PC-9 (cell line): ENCODE measurements around the gene VWA3A.

Experiments used
- EZH2 ChIP-seq: fragments of 200-600 bp; sonication (generic); IDR thresholded peaks from 2 replicates; pipeline ENCODE4 v1.8.0; 2017; ENCODE audit warnings: antibody characterized with exemption, low read depth
- TF ChIP-seq, protein P1 (sequence below): fragments of 200-600 bp; sonication (generic); conservative IDR thresholded peaks from 2 replicates; pipeline ENCODE4 v1.6.1; 2017; ENCODE audit warnings: mixed run types, antibody characterized with exemption, mild to moderate bottlenecking, moderate library complexity

DNA sequence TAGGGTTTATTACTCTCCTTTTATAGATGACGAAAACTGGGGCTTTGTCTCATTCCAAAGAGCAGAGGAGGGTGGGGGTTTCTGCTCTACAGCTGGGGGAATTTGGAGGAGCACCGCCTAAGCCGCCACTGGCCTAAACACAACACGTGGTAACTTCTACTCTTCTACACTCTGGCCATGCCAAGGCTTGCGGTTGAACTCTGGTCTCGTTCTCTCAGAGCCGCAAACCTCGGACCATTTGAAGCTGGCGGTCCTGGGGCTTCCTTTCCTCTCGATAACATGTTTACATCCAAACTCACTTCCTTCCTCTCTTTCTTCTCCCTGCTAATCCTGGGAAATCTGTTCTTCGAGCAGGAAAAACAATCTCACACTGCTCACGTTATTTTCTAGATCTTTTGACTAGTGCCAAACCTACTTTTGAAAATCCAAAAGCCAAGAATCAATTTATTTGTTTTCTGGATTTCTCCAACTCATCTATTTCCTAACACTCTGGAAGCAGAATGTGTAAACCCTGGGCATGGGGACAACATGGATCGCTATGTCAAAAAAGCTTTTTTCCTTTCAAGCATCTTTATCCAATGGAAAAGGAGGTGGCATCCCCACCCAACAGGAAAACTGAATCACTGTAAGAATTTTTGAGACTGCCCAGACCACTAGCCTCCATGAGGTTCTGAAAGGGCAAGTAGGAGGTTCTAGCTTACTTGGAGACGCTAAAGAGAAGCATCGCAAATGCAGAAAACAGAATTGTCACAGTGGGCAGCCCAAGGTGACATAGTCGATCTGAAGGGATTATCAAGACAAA lies 100.1 kb downstream of the VWA3A start:
- TF ChIP-seq, protein P1, sequence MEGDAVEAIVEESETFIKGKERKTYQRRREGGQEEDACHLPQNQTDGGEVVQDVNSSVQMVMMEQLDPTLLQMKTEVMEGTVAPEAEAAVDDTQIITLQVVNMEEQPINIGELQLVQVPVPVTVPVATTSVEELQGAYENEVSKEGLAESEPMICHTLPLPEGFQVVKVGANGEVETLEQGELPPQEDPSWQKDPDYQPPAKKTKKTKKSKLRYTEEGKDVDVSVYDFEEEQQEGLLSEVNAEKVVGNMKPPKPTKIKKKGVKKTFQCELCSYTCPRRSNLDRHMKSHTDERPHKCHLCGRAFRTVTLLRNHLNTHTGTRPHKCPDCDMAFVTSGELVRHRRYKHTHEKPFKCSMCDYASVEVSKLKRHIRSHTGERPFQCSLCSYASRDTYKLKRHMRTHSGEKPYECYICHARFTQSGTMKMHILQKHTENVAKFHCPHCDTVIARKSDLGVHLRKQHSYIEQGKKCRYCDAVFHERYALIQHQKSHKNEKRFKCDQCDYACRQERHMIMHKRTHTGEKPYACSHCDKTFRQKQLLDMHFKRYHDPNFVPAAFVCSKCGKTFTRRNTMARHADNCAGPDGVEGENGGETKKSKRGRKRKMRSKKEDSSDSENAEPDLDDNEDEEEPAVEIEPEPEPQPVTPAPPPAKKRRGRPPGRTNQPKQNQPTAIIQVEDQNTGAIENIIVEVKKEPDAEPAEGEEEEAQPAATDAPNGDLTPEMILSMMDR: no peak
- no peak for TF ChIP-seq EZH2
